Left ventricle myocardium superior (tissue), 1 donor: ENCODE measurements around the gene TXNDC8. TPM values are rescaled to one million over a fixed set of nuclear protein-coding genes. Genes with fewer than 3 reads are reported as not detected.

Source experiments
- ATAC-seq: fragments of 200-7000 bp; cut with Tn5 transposase; one replicate; pipeline ENCODE4 v1.9.1; 2020; ENCODE audit warnings: mild to moderate bottlenecking, moderate library complexity
- DNase-seq: peaks from one replicate; pipeline ENCODE4 v3.0.0-alpha.2; 2020
- intact Hi-C: fragments of 100-400 bp; cut with micrococcal nuclease; formaldehyde crosslinking; loops from one replicate; pipeline ENCODE4 v1.11.0; 2022
- total RNA-seq: library from RNA; stranded (reverse); fragmentation: NEBNext Ultra II Directional; extraction: Animal tissue kit (Norgen Biotek cat#: 25700); gene quantifications from one replicate; pipeline ENCODE4 v1.2.1, GENCODE V29; 2021
- donor health status: DM: no; HTN: yes; CAD: no; lungs with severe emphysema.

The TXNDC8 gene
- total RNA-seq, 1 donor from 2014 or later: not detected

DNA sequence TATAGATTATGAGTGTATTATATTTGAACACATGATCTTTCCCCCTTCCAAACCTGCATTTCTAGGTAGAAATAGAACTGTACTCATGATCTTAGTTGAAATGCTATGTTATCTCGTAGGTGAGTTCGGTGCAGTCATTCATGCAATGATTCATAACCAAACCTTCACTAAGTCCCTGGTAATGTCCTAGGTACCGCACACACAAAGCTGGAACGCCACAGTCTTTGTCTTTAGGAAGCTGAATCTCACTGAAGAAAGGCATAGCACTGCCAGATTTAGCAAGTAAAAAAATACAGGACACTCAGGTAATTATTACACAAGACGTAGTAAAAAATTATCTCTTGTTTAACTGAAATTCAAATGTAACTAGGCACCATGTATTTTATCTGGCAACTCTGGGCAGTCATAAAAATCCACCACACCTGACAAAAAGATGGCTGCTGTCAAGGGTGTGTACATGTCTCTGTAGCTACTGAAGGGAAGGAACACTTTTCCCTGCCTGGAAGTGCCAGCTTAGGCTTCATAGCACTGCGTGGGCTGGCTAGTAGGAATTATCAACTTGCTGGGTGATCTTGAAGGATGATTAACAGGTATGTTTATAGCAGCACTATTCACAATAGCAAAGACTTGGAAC is 53.3 kb downstream of the TXNDC8 start:
- DNase-seq (no peak), ATAC-seq (no peak)
- intact Hi-C loops: no loop called here

- DNase-seq (no peak), ATAC-seq (no peak)
- intact Hi-C loops: no loop called here
Measured at GRCh38 chr9:110283751-110284150, 53.9 kb downstream of the TXNDC8 start.

DNA sequence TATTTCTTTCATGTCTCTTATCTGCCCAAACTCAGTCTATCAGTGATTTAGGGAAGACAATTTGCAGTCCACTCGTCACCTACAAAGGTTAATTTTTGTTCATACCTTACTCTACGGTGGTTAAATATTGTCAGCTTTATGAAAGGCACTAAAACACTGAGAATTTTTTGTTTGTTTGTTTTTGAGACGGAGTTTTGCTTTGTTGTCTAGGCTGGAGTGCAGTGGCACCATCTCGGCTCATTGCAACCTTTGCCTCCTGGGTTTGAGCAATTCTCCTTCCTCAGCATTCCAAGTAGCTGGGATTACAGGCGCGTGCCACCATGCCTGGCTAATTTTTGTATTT is 55.0 kb downstream of the TXNDC8 start:
- DNase-seq (no peak), ATAC-seq (no peak)
- intact Hi-C loops: no loop called here

GRCh38 chr9:110282018-110282738 is 55.5 kb downstream of the TXNDC8 start:
- ATAC-seq (no peak), DNase-seq (no peak)

DNA sequence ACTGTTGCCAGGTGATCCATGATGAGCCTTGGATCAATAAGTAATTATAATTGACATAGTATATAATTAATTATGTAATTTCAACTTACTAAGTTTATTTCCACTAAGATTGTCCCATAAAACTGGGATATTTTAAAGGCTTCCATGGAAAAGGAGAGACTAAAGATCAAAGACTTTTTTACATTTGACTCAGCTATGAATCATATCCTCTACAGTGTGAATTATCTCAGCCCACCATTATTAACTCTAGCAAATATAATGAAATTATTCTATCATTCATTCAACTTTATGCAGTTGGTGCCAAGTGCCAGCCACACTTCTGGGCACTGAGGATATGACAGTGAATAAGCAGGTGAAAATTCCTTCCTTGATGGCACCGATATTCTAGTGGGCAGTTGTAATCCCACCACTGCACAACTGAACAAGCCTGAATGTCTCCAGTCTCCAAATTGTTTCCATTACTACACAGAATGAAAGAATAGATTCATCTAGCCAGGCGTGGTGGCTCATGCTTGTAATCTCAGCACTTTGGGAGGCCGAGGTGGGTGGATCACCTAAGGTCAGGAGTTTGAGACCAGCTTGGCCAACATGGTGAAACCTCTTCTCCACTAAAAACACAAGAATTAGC is 59.5 kb downstream of the TXNDC8 start:
- no peak for ATAC-seq
- intact Hi-C loops: no loop called here
- DNase-seq: no peak

More at GRCh38 chr9:110282018-110282738, 55.5 kb downstream of the TXNDC8 start:
- intact Hi-C loops: no loop called here

DNA sequence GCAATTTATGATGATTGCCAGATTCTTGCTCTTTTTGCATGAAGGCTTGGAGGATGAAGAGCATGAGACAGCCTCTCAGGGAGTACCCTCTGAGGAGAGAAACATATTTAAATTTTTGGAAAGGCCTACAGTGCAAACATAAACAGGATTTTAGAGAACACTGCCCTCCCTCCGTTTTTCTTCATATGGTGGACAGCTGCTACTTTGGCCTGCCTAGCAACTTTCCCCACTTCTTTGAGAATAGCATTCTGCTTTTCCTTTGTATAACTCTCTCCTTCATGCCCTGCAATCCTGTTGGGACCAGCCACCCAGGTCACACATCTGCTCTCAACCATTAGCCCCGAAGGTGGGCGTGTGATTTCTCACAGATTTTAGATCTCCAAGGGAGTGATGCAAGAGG is 60.9 kb downstream of the TXNDC8 start:
- intact Hi-C loops: no loop called here
- DNase-seq (no peak), ATAC-seq (no peak)

- ATAC-seq: no peak
Measured at GRCh38 chr9:110270211-110270995, 67.3 kb downstream of the TXNDC8 start.

DNA sequence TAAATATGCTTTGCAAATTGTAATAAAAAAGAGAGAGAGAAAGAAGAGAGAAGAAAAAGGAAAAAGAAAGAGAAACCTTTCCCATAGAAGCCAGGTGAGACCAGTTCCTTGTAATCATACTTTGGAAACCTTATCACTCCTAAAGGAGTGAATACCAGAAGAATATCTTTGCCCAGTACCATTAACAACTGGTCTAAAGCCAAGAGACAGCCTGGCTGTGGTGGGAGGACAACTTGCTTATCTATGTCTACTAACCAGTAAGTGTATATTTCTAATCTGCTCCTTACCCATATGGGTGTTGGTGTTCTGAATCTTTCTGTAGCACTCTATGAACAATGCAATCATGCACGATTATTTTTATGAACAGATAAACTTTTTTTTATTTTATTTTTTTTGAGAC is 70.9 kb downstream of the TXNDC8 start:
- DNase-seq (no peak), ATAC-seq (no peak)
- intact Hi-C loops: no loop called here

More at GRCh38 chr9:110270211-110270995, 67.3 kb downstream of the TXNDC8 start:
- intact Hi-C loops: no loop called here
- no peak for DNase-seq

DNA sequence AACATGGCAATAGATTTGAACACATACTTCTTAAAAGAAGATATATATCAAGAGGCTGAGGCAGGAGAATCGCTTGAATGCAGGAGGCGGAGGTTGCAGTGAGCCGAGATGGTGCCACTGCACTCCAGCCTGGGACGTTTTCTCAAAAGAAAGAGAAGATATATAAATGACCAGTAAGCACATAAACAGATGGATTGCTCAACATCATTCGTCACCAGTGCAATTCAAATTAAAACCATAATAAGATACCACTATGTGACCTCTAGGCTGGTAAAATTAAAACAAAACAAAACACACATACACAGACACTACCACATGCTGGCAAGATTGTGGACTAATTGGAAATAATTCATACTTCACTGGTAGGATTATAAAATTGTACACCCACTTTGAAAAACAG is 76.0 kb downstream of the TXNDC8 start:
- no peak for DNase-seq
- intact Hi-C loops: no loop called here
- ATAC-seq: no peak

GRCh38 chr9:110260911-110261310 is 76.8 kb downstream of the TXNDC8 start:
- DNase-seq (no peak), ATAC-seq (no peak)
- intact Hi-C loops: no loop called here

GRCh38 chr9:110259566-110259965 is 78.1 kb downstream of the TXNDC8 start:
- intact Hi-C loops: no loop called here
- no peak for DNase-seq
- no peak for ATAC-seq

DNA sequence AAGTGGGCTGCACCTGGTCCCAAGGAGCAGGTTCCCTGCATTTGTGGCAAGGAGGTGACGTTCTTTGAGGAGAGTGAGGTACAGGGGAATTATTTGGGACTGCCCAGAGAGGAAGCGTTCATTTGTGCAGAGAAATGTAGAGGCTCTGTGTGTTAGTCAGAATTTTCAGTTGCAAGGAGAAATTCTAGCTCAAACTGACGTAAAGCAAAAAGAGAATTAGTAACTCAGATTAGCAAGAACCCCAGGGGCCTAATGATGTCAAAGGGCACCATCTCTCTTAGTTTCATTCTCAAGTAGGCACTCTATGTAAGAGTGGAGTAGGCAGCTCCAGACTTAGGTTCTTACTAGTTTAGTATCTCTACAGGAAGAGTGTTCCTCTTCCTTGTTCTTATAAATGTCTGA is 79.0 kb downstream of the TXNDC8 start:
- no peak for DNase-seq
- intact Hi-C loops: no loop called here
- no peak for ATAC-seq

DNA sequence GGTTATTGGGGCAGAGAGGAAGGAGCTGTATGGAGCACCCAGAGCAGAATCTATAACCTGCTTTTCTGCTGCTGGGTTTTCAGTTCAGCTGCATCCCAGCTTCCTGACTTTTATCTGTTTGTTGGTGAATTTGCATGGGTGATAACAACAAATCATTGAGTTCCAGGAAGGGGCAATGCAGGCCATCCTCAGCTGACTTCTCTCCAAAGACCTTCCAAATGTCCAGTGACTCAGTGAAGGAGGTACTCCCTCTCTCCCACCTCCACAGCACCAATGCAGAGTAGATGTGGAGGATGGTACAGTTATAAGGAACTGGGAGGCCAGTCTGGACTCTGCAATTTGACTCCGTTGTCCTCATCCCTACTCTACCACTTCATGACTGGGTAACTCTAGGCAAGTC is 79.7 kb downstream of the TXNDC8 start:
- intact Hi-C loops: no loop called here
- DNase-seq (no peak), ATAC-seq (no peak)

- intact Hi-C loops: no loop called here
- peak; percentile 71 for DNase-seq
- ATAC-seq: peak; percentile 55
Measured at GRCh38 chr9:110257097-110257841, 80.4 kb downstream of the TXNDC8 start.

DNA sequence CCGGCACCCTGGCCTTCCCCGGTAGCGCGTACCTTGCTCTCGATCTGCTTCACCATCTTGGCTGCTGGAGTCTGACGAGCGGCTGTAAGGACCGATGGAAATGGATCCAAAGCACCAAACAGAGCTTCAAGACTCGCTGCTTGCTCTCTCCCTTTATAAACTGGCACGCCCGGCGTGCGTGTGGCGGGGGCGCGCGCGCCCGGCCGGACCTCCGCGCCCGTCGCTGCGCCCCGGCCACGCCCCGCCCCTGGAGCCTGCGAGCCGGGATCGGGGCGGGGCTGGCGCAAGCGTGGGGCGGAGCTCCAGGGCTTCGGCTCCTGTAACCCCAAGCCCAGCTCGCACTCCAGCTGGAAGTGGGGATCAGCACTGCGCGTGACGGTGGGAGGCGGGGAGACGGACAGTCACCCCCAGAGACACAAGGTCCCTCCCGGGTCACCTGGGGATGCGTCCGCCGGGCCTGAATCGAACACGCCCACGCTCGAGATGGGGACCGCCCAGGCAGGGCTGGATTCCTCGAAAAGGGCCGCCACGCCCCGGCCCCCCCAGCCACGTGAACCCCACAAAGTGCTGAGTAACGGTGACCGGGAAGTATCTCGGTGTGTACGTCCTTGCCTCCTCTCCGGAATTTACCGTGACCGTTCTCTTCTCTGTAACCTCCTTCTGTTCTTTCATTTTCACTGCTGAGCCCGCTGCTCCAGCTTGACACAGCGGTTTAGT is 81.1 kb downstream of the TXNDC8 start, which contains the start of gene TXN:
Gene TXN, minus strand, starts transcription at position 128 of the 717 bp plus-strand sequence. Its CDS starts 72 bp downstream, at position 56.
- peak; percentile 95 for ATAC-seq
- DNase-seq: peak; percentile 96
- intact Hi-C loops: no loop called here

DNA sequence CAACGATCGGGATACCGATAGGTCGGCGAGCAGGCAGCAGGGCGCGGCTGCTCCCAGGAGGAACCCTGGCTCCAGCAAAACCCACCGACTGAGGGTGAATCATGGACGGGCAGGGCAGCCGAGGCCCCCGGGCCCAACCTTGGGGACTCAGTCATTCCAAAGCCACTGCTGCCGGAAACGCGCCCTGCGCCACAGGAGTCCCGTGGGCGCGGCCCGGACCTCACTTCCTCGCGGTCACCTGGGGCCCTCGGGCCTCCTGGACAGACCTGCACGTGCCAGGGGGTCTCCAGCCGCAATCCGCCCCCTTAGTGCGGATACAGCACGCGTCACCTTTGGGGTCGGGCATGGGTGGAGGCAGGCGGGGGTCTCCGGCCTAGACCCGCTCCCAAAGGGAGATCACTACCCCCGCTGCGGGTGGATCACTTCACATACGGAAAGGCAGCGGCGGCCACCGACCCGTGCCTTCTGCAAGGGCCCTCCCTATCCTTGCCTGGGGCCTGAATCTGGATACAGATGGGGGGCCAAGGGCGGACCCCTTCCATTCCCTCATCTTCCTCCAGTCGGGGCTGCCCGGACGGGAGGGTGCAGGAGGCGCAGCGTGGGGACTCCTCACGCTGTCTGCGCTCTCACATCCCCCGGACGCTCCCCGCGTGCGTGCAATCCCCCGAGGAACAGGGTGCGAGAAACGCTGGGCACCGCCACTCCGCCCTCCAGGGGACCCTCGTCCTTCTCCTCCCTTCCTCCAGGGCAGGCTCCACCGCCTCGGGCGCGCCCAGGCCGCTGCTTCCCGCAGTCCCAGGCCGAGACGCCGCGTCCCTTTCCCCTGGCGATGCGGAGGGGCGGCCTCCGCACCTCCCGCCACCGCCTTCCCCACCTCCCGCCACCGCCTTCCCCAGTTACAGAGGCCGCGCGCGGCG is 81.9 kb downstream of the TXNDC8 start:
- ATAC-seq (peak; percentile 41), DNase-seq (peak; percentile 71)
- intact Hi-C loops: no loop called here

GRCh38 chr9:110255034-110255462 is 82.6 kb downstream of the TXNDC8 start:
- DNase-seq (no peak), ATAC-seq (no peak)
- intact Hi-C loops: no loop called here
